HEK293 (cell line): ENCODE data around the gene PCOLCE2.

Experiments
- CTCF ChIA-PET: fragments of 350-600 bp; formaldehyde crosslinking; extraction: SDS; loops from one replicate; lab custom pipeline; 2021; ENCODE audit warnings: antibody characterized with exemption; lab: Yijun Ruan, JAX
- POLR2A ChIA-PET: fragments of 300-600 bp; formaldehyde crosslinking; extraction: SDS; loops from one replicate; lab custom pipeline; 2020; ENCODE audit warnings: antibody characterized with exemption, inconsistent platforms; lab: Yijun Ruan, JAX
- H3K27ac ChIP-seq: fragments of 200-500 bp; sonication (Bioruptor generic); 2 replicates; pipeline ENCODE4 v1.5.1; 2014; ENCODE audit warnings: low read depth, low read length, control low read depth, inconsistent platforms; ENCODE audit errors: extremely low read depth
- H3K36me3 ChIP-seq, 2 experiments: fragments of 200-500 bp in 1 of 2; sonication (Bioruptor generic) in 1 of 2; 1 replicate in 1 of 2; 2 replicates in 1 of 2; pipeline ENCODE4 v1.5.1; 2014 to 2017; ENCODE audit warnings: inconsistent platforms in 2 of 2, low read length in 2 of 2; ENCODE audit not compliant: control insufficient read depth in 2 of 2, insufficient read depth in 1 of 2
- H3K4me1 ChIP-seq: fragments of 200-500 bp; sonication (Bioruptor generic); 2 replicates; pipeline ENCODE4 v1.5.1; 2014; ENCODE audit warnings: mild to moderate bottlenecking, low read length, inconsistent platforms; ENCODE audit not compliant: control insufficient read depth, insufficient read depth
- H3K4me3 ChIP-seq: 2 replicates; pipeline ENCODE4 v1.5.1; 2011; ENCODE audit warnings: low read depth, mild to moderate bottlenecking, control low read depth, low read length, moderate library complexity
- H3K9me3 ChIP-seq: fragments of 200-500 bp; sonication (Bioruptor generic); 2 replicates; pipeline ENCODE4 v1.5.1; 2014; ENCODE audit warnings: low read depth, low read length, inconsistent platforms; ENCODE audit not compliant: control insufficient read depth, insufficient read depth
- BCL11A ChIP-seq: fragments of 450-650 bp; formaldehyde crosslinking; IDR thresholded peaks from 2 replicates; pipeline ENCODE4 v1.5.1; 2016; ENCODE audit warnings: low read depth, missing biosample characterization, missing genetic modification characterization
- IKZF3 ChIP-seq: fragments of 450-650 bp; IDR thresholded peaks from 2 replicates; pipeline ENCODE4 v1.5.0; 2018; ENCODE audit warnings: missing biosample characterization, mild to moderate bottlenecking, missing genetic modification characterization, moderate library complexity
- INSM2 ChIP-seq: fragments of 450-650 bp; formaldehyde crosslinking; IDR thresholded peaks from 2 replicates; pipeline ENCODE4 v1.5.1; 2016; ENCODE audit warnings: missing biosample characterization, missing genetic modification characterization
- KLF1 ChIP-seq: fragments of 450-650 bp; formaldehyde crosslinking; IDR thresholded peaks from 2 replicates; pipeline ENCODE4 v1.5.1; 2016; ENCODE audit warnings: missing biosample characterization, missing genetic modification characterization
- PBX3 ChIP-seq: sonication (generic); formaldehyde crosslinking; IDR thresholded peaks from 2 replicates; pipeline ENCODE4 v1.8.1; 2022; ENCODE audit warnings: mild to moderate bottlenecking, moderate library complexity, missing genetic modification reagents
- SP2 ChIP-seq: fragments of 450-650 bp; formaldehyde crosslinking; IDR thresholded peaks from 2 replicates; pipeline ENCODE4 v1.5.1; 2016; ENCODE audit warnings: missing biosample characterization, missing genetic modification characterization
- TRIM28 ChIP-seq: IDR thresholded peaks from 2 replicates; pipeline ENCODE4 v1.6.1; 2011; ENCODE audit warnings: low read length, control low read depth, borderline replicate concordance
- YY1 ChIP-seq: fragments of 450-650 bp; formaldehyde crosslinking; IDR thresholded peaks from 2 replicates; pipeline ENCODE4 v1.5.1; 2018; ENCODE audit warnings: missing biosample characterization, missing genetic modification characterization
- ZBTB11 ChIP-seq: fragments of 450-650 bp; formaldehyde crosslinking; conservative IDR thresholded peaks from 2 replicates; pipeline ENCODE4 v1.5.1; 2016; ENCODE audit warnings: low read depth, missing biosample characterization, missing genetic modification characterization
- ZFP3 ChIP-seq: fragments of 450-650 bp; formaldehyde crosslinking; IDR thresholded peaks from 2 replicates; pipeline ENCODE4 v1.5.1; 2016; ENCODE audit warnings: low read depth, missing biosample characterization, missing genetic modification characterization
- ZFP41 ChIP-seq: fragments of 450-650 bp; formaldehyde crosslinking; IDR thresholded peaks from 2 replicates; pipeline ENCODE4 v1.5.1; 2016; ENCODE audit warnings: missing biosample characterization, missing genetic modification characterization, borderline replicate concordance
- ZNF10 ChIP-seq: fragments of 450-650 bp; formaldehyde crosslinking; IDR thresholded peaks from 2 replicates; pipeline ENCODE4 v1.5.1; 2017; ENCODE audit warnings: missing biosample characterization, missing genetic modification characterization
- ZNF112 ChIP-seq: fragments of 450-650 bp; formaldehyde crosslinking; IDR thresholded peaks from 2 replicates; pipeline ENCODE4 v1.5.0; 2017; ENCODE audit warnings: missing biosample characterization, missing genetic modification characterization
- ZNF19 ChIP-seq: fragments of 450-650 bp; formaldehyde crosslinking; IDR thresholded peaks from 2 replicates; pipeline ENCODE4; 2016; ENCODE audit warnings: missing biosample characterization, missing genetic modification characterization, low read depth
- ZNF341 ChIP-seq: fragments of 450-650 bp; formaldehyde crosslinking; IDR thresholded peaks from 2 replicates; pipeline ENCODE4; 2016; ENCODE audit warnings: low read depth, missing biosample characterization, missing genetic modification characterization
- ZNF521 ChIP-seq: fragments of 450-650 bp; formaldehyde crosslinking; IDR thresholded peaks from 2 replicates; pipeline ENCODE4 v1.5.1; 2017; ENCODE audit warnings: missing biosample characterization, mild to moderate bottlenecking, missing genetic modification characterization
- ZNF544 ChIP-seq: fragments of 450-650 bp; formaldehyde crosslinking; IDR thresholded peaks from 2 replicates; pipeline ENCODE4 v1.5.0; 2017; ENCODE audit warnings: missing biosample characterization, missing genetic modification characterization
- ZNF623 ChIP-seq: fragments of 450-650 bp; formaldehyde crosslinking; IDR thresholded peaks from 2 replicates; pipeline ENCODE4 v1.5.1; 2016; ENCODE audit warnings: missing biosample characterization, missing genetic modification characterization
- ZNF629 ChIP-seq: fragments of 450-650 bp; formaldehyde crosslinking; IDR thresholded peaks from 2 replicates; pipeline ENCODE4 v1.5.1; 2017; ENCODE audit warnings: missing biosample characterization, missing genetic modification characterization
- ZNF639 ChIP-seq: fragments of 450-650 bp; formaldehyde crosslinking; IDR thresholded peaks from 2 replicates; pipeline ENCODE4 v1.5.1; 2016; ENCODE audit warnings: missing biosample characterization, missing genetic modification characterization
- ZNF658 ChIP-seq: fragments of 450-650 bp; formaldehyde crosslinking; IDR thresholded peaks from 2 replicates; pipeline ENCODE4; 2016; ENCODE audit warnings: missing biosample characterization, missing genetic modification characterization
- ZNF677 ChIP-seq: fragments of 450-650 bp; IDR thresholded peaks from 2 replicates; pipeline ENCODE4 v1.5.0; 2018; ENCODE audit warnings: missing biosample characterization, mild to moderate bottlenecking, missing genetic modification characterization, moderate library complexity
- ZNF692 ChIP-seq: fragments of 450-650 bp; formaldehyde crosslinking; IDR thresholded peaks from 2 replicates; pipeline ENCODE4 v1.5.1; 2016; ENCODE audit warnings: missing biosample characterization, missing genetic modification characterization
- ZXDB ChIP-seq: fragments of 450-650 bp; formaldehyde crosslinking; IDR thresholded peaks from 2 replicates; pipeline ENCODE4 v1.5.1; 2016; ENCODE audit warnings: missing biosample characterization, missing genetic modification characterization
- TF ChIP-seq, protein P1 (sequence below): fragments of 450-650 bp; formaldehyde crosslinking; IDR thresholded peaks from 2 replicates; pipeline ENCODE4 v1.5.1; 2017; ENCODE audit warnings: missing biosample characterization, missing genetic modification characterization

The PCOLCE2 gene

GRCh38 chr3:142888099-142888480 is 793 bp downstream of the PCOLCE2 start (continued):
- TF ChIP-seq ZBTB11 (tag by site-specific recombination) = 0 out of 2 replicates have a peak, but pooled peaks have one; percentile 4
- no peak for TF ChIP-seq ZNF658 (tag by site-specific recombination)
- no peak for TF ChIP-seq ZNF544 (tag by site-specific recombination)
- TF ChIP-seq ZFP41 (tag by site-specific recombination) = no peak
- TF ChIP-seq ZNF677 (tag by site-specific recombination) = no peak
- TF ChIP-seq KLF1 (tag by site-specific recombination) = no peak
- no peak for TF ChIP-seq PBX3 (CRISPR knock-in tag)
- peak; percentile 34; the same call in 1 of the 2 replicates for TF ChIP-seq YY1
- TF ChIP-seq ZNF629 (tag by site-specific recombination) = no peak
- peak; percentile 75 for TF ChIP-seq ZNF692 (tag by site-specific recombination)
- no peak for TF ChIP-seq INSM2 (tag by site-specific recombination)
- peak; percentile 37 for TF ChIP-seq SP2 (tag by site-specific recombination)
- peak; percentile 38; the same call in 1 of the 2 replicates for TF ChIP-seq IKZF3 (tag by site-specific recombination)
- TF ChIP-seq ZXDB = 0 out of 2 replicates have a peak, but pooled peaks have one; percentile 49
- peak; percentile 86 for TF ChIP-seq ZNF341 (tag by site-specific recombination)
- TF ChIP-seq ZNF639 (tag by site-specific recombination) = no peak

DNA sequence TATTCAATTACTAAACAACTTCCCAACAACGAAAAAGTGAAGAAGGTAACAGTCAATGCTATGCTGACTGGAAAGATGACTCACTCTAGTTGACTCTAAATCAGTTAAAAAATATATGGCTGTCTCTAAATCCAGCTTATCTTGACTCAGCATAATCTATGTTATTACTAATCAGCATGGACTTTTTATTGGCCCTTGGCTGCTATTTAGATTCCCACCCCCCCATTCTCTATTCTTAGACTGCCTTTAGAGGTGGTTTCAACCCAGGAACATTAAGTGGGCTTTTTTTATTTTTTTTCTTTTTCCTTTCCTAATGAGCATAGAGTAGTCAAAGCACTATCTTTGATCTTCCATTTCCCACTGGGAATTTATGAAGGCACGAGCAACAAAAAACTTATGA is 1.9 kb downstream of the PCOLCE2 start:
- no peaks in the 10 kb centered on the region for H3K36me3 ChIP-seq
- no peak overlapping the region for H3K4me3 ChIP-seq
- POLR2A ChIA-PET = no interaction called here
- CTCF ChIA-PET = interaction anchor here (0.6 to 1.1 kb wide), 4 partner anchors 14 to 59 kb away, joined by 3 to 4 read pairs (median 3); no protein-coding TSS in a partner anchor
- no peaks in the 10 kb centered on the region for H3K9me3 ChIP-seq
- H3K27ac ChIP-seq = no peak overlapping the region
- H3K4me1 ChIP-seq = peaks cover 6% of the 10 kb centered on the region; the same call in 1 of the 2 replicates
- TF ChIP-seq INSM2 (tag by site-specific recombination) = no peak
- TF ChIP-seq ZNF521 (tag by site-specific recombination) = no peak
- TF ChIP-seq SP2 (tag by site-specific recombination) = no peak
- no peak for TF ChIP-seq ZNF677 (tag by site-specific recombination)
- no peak for TF ChIP-seq ZNF623 (tag by site-specific recombination)
- TF ChIP-seq BCL11A = 0 out of 2 replicates have a peak, but pooled peaks have one; percentile 15
- no peak for TF ChIP-seq ZNF112 (tag by site-specific recombination)
- peak; percentile 69; the same call in 1 of the 2 replicates for TF ChIP-seq ZNF10 (tag by site-specific recombination)
- TF ChIP-seq ZNF19 (tag by site-specific recombination) = no peak
- no peak for TF ChIP-seq ZFP3 (tag by site-specific recombination)
- TF ChIP-seq TRIM28 = 0 out of 2 replicates have a peak, but pooled peaks have one; percentile 14
- TF ChIP-seq, protein P1, sequence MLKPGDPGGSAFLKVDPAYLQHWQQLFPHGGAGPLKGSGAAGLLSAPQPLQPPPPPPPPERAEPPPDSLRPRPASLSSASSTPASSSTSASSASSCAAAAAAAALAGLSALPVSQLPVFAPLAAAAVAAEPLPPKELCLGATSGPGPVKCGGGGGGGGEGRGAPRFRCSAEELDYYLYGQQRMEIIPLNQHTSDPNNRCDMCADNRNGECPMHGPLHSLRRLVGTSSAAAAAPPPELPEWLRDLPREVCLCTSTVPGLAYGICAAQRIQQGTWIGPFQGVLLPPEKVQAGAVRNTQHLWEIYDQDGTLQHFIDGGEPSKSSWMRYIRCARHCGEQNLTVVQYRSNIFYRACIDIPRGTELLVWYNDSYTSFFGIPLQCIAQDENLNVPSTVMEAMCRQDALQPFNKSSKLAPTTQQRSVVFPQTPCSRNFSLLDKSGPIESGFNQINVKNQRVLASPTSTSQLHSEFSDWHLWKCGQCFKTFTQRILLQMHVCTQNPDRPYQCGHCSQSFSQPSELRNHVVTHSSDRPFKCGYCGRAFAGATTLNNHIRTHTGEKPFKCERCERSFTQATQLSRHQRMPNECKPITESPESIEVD (tag by site-specific recombination) = peak; percentile 78
